Right ventricle myocardium superior (tissue), 1 donor: Measurements from ENCODE around the gene KNSTRN. TPM values are rescaled to one million over a fixed set of nuclear protein-coding genes. Genes with fewer than 3 reads are reported as not detected.

Source experiments
- ATAC-seq: fragments of 200-7000 bp; cut with Tn5 transposase; one replicate; pipeline ENCODE4 v1.9.1; 2020; ENCODE audit warnings: mild to moderate bottlenecking; ENCODE audit not compliant: poor library complexity
- DNase-seq: peaks from one replicate; pipeline ENCODE4 v3.0.0-alpha.2; 2020
- intact Hi-C: fragments of 100-400 bp; cut with DNase I; formaldehyde crosslinking; loops from one replicate; pipeline ENCODE4 v1.11.2; 2022
- total RNA-seq: library from RNA; stranded (reverse); fragmentation: NEBNext Ultra II Directional; extraction: Animal tissue kit (Norgen Biotek cat#: 25700); gene quantifications from one replicate; pipeline ENCODE4 v1.2.1, GENCODE V29; 2021
- donor health status: DM: no; HTN: yes; CAD: no; lungs with severe emphysema.

Gene KNSTRN
- total RNA-seq, 1 donor from 2014 or later, result 7.9 TPM

- intact Hi-C loops, result no loop called here
- ATAC-seq (no peak), DNase-seq (no peak)
These were observed 35.6 kb downstream of the KNSTRN start for GRCh38 chr15:40418126-40418525.

- intact Hi-C loops, result loop anchor here (2.0 to 5.0 kb wide), 3 partner anchors 53 to 137 kb away; partner anchors contain the start of genes ANKRD63 and INAFM2
- ATAC-seq (peak; percentile 71), DNase-seq (peak; percentile 53)
These were observed 37.7 kb downstream of the KNSTRN start for GRCh38 chr15:40420071-40420713.

- ATAC-seq (peak; percentile 40), DNase-seq (no peak)
- intact Hi-C loops, result loop anchor here (2.0 to 5.0 kb wide), 3 partner anchors 53 to 138 kb away; partner anchors contain the start of genes ANKRD63 and INAFM2
These were observed 38.3 kb downstream of the KNSTRN start for GRCh38 chr15:40420793-40421192.

- ATAC-seq (peak; percentile 91), DNase-seq (peak; percentile 90)
- intact Hi-C loops, result loop anchor here (2.0 to 5.0 kb wide), 3 partner anchors 54 to 139 kb away; partner anchors contain the start of genes ANKRD63 and INAFM2
These were observed 39.0 kb downstream of the KNSTRN start for GRCh38 chr15:40421246-40422157.

- intact Hi-C loops, result loop anchor here (5.0 kb wide), 2 partner anchors 57 to 102 kb away; partner anchors contain the start of gene INAFM2
- ATAC-seq (no peak), DNase-seq (no peak)
These were observed 42.1 kb downstream of the KNSTRN start for GRCh38 chr15:40424483-40425115.

- ATAC-seq (no peak), DNase-seq (no peak)
- intact Hi-C loops, result no loop called here
These were observed 43.2 kb downstream of the KNSTRN start for GRCh38 chr15:40425681-40426080.

GRCh38 chr15:40427188-40427587 lies 44.7 kb downstream of the KNSTRN start:
- intact Hi-C loops, result no loop called here
- ATAC-seq (no peak), DNase-seq (no peak)

GRCh38 chr15:40428185-40428584 lies 45.7 kb downstream of the KNSTRN start:
- ATAC-seq (no peak), DNase-seq (no peak)
- intact Hi-C loops, result no loop called here

GRCh38 chr15:40429068-40429710 lies 46.7 kb downstream of the KNSTRN start:
- DNase-seq (no peak), ATAC-seq (no peak)
- intact Hi-C loops, result no loop called here

GRCh38 chr15:40430271-40430805 lies 47.8 kb downstream of the KNSTRN start:
- DNase-seq (no peak), ATAC-seq (no peak)
- intact Hi-C loops, result no loop called here

- no peak for DNase-seq
- no peak for ATAC-seq
- intact Hi-C loops, result no loop called here
These were observed 52.6 kb downstream of the KNSTRN start for GRCh38 chr15:40435023-40435709.

- no peak for ATAC-seq
- intact Hi-C loops, result no loop called here
- DNase-seq, result no peak
These were observed 53.2 kb downstream of the KNSTRN start for GRCh38 chr15:40435710-40436089.

- no peak for DNase-seq
- ATAC-seq, result no peak
- intact Hi-C loops, result no loop called here
These were observed 53.8 kb downstream of the KNSTRN start for GRCh38 chr15:40436116-40436891.

GRCh38 chr15:40436892-40437751 lies 54.6 kb downstream of the KNSTRN start:
- DNase-seq (no peak), ATAC-seq (no peak)
- intact Hi-C loops, result no loop called here

GRCh38 chr15:40437752-40438687 lies 55.5 kb downstream of the KNSTRN start:
- DNase-seq, result no peak
- intact Hi-C loops, result no loop called here
- no peak for ATAC-seq
